Panc1 (cell line): ENCODE measurements around the gene UBE2G2. TPM values are rescaled to one million over a fixed set of nuclear protein-coding genes. Genes with fewer than 3 reads are reported as not detected.

Experiments used
- ATAC-seq: fragments of 200-7000 bp; cut with Tn5 transposase; 2 replicates; pipeline ENCODE4 v1.9.1; 2020; ENCODE audit warnings: mild to moderate bottlenecking, moderate library complexity
- BruUV-seq: library from RNA; stranded (reverse); fragments of 400-500 nt; replicated peaks from 2 replicates; lab custom pipeline; 2021; lab: Mats Ljungman, UMichigan
- CTCF ChIA-PET: fragments of 300-600 bp; sonication (Branson Sonifier 250); formaldehyde crosslinking; loops from one replicate; lab custom pipeline; 2022; ENCODE audit warnings: antibody characterized with exemption; lab: Charles Lee
- POLR2A ChIA-PET: fragments of 300-600 bp; sonication (Branson Sonifier 250); formaldehyde crosslinking; loops from one replicate; lab custom pipeline; 2022; ENCODE audit warnings: antibody characterized with exemption; lab: Charles Lee
- DNase-seq: peaks from one replicate; pipeline ENCODE4 v3.0.0-alpha.2; 2010; ENCODE audit warnings: low read depth, low spot score
- H3K27ac ChIP-seq: 2 replicates; pipeline ENCODE4 v1.5.1; 2011; ENCODE audit warnings: mild to moderate bottlenecking, low read length, inconsistent platforms
- H3K27me3 ChIP-seq: fragments of 200-500 bp; sonication (Bioruptor generic); 2 replicates; pipeline ENCODE4 v1.6.0; 2014; ENCODE audit warnings: low read length, inconsistent platforms; ENCODE audit not compliant: control insufficient read depth, insufficient read depth
- H3K36me3 ChIP-seq: fragments of 200-500 bp; sonication (Bioruptor generic); 2 replicates; pipeline ENCODE4 v1.5.1; 2014; ENCODE audit warnings: inconsistent platforms, mild to moderate bottlenecking, low read length, moderate library complexity; ENCODE audit not compliant: control insufficient read depth, insufficient read depth
- H3K4me1 ChIP-seq: 2 replicates; pipeline ENCODE4 v1.5.1; 2011; ENCODE audit warnings: inconsistent platforms, mild to moderate bottlenecking, low read length, moderate library complexity; ENCODE audit not compliant: control insufficient read depth, insufficient read depth
- H3K4me3 ChIP-seq, 2 experiments: 2 replicates each; pipeline ENCODE4 v1.5.1; 2011 to 2012; ENCODE audit warnings: low read depth in 2 of 2, low read length in 2 of 2, mild to moderate bottlenecking in 2 of 2, inconsistent platforms in 1 of 2, moderate library complexity in 1 of 2
- H3K9me3 ChIP-seq: fragments of 200-500 bp; sonication (Bioruptor generic); 2 replicates; pipeline ENCODE4 v1.5.1; 2014; ENCODE audit warnings: low read depth, mild to moderate bottlenecking, inconsistent platforms, low read length, moderate library complexity; ENCODE audit not compliant: control insufficient read depth, insufficient read depth
- CTCF ChIP-seq: fragments of 450-650 bp; IDR thresholded peaks from 2 replicates; pipeline ENCODE4 v1.5.1; 2017; ENCODE audit warnings: mild to moderate bottlenecking
- POLR2AphosphoS5 ChIP-seq: IDR thresholded peaks from 2 replicates; pipeline ENCODE4 v1.6.1; 2012; ENCODE audit warnings: mild to moderate bottlenecking, low read depth, low read length, moderate library complexity
- SIN3A ChIP-seq: IDR thresholded peaks from 2 replicates; pipeline ENCODE4 v1.6.1; 2012; ENCODE audit warnings: low read depth, mild to moderate bottlenecking, low read length, moderate library complexity, borderline replicate concordance; ENCODE audit not compliant: insufficient read depth
- TCF7L2 ChIP-seq: IDR thresholded peaks from 2 replicates; pipeline ENCODE4 v1.6.1; 2011; ENCODE audit warnings: mild to moderate bottlenecking, low read depth, low read length, inconsistent platforms
- in situ Hi-C: cut with HindIII; loops from 2 replicates; pipeline ENCODE4 v1.10.0; 2016; ENCODE audit warnings: low sequenced_read_pairs, low pct_unique_long_range_greater_than_20kb
- intact Hi-C: fragments of 100-400 bp; cut with micrococcal nuclease; formaldehyde crosslinking; loops from one replicate; pipeline ENCODE4 v1.10.0; 2022; ENCODE audit not compliant: unreplicated experiment
- total RNA-seq: library from RNA; stranded (reverse); gene quantifications from one replicate; pipeline ENCODE4 v1.2.1, GENCODE V29; 2021; ENCODE audit not compliant: unreplicated experiment
- TF ChIP-seq, protein P1 (sequence below), 2 experiments: IDR thresholded peaks; 2 replicates each; pipeline ENCODE4 v1.6.1; 2011 to 2012; ENCODE audit warnings: low read depth in 2 of 2, control low read depth in 1 of 2, low read length in 1 of 2, mild to moderate bottlenecking in 1 of 2, moderate library complexity in 1 of 2; ENCODE audit not compliant: insufficient read depth in 1 of 2

Gene UBE2G2
- total RNA-seq, 1 experiment from 2014 or later = 77.4 TPM

GRCh38 chr21:44732263-44732662, 69.4 kb downstream of the UBE2G2 start:
- POLR2A ChIA-PET = no interaction called here
- in situ Hi-C loops = no loop called here

DNA sequence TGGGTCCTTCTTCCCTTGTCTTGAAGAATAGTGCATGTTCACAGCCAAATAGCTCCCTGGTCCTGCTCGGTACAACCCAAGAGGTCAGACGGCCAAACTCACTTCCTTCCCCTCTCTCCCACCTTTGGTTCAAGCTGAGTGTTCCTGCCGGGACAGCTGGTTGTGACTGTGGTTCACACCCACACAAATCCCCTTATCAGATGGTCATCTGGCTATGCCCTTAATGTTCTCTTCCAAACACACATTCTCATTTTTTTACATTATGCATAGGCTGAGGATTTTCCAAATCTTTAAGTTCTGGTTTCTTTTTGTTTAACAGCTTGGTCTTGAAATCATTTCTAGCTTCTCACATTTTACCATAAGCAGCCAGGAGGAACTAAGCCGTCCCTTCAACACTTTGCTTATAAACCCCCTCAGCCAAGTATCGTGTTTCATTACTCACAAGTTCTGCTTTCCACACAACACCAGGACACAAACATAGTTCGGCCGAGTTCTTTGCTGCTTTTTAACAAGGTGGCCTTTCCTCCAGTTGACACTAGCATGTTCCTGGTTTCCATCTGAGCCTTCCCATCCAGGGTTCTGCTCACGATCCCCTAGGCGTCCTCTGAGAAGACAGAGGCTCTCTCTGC, 70.6 kb downstream of the UBE2G2 start:
- H3K9me3 ChIP-seq = no peaks in the 10 kb centered on the region
- no peak overlapping the region for H3K27ac ChIP-seq
- H3K4me1 ChIP-seq = no peaks in the 10 kb centered on the region
- H3K4me3 ChIP-seq = no peak overlapping the region
- POLR2A ChIA-PET = no interaction called here
- no peak for DNase-seq
- ATAC-seq = no peak
- in situ Hi-C loops = no loop called here
- H3K36me3 ChIP-seq = no peaks in the 10 kb centered on the region
- intact Hi-C loops = no loop called here
- CTCF ChIA-PET = no interaction called here
- no peak for TF ChIP-seq CTCF
- no peak for TF ChIP-seq SIN3A
- TF ChIP-seq, protein P1, sequence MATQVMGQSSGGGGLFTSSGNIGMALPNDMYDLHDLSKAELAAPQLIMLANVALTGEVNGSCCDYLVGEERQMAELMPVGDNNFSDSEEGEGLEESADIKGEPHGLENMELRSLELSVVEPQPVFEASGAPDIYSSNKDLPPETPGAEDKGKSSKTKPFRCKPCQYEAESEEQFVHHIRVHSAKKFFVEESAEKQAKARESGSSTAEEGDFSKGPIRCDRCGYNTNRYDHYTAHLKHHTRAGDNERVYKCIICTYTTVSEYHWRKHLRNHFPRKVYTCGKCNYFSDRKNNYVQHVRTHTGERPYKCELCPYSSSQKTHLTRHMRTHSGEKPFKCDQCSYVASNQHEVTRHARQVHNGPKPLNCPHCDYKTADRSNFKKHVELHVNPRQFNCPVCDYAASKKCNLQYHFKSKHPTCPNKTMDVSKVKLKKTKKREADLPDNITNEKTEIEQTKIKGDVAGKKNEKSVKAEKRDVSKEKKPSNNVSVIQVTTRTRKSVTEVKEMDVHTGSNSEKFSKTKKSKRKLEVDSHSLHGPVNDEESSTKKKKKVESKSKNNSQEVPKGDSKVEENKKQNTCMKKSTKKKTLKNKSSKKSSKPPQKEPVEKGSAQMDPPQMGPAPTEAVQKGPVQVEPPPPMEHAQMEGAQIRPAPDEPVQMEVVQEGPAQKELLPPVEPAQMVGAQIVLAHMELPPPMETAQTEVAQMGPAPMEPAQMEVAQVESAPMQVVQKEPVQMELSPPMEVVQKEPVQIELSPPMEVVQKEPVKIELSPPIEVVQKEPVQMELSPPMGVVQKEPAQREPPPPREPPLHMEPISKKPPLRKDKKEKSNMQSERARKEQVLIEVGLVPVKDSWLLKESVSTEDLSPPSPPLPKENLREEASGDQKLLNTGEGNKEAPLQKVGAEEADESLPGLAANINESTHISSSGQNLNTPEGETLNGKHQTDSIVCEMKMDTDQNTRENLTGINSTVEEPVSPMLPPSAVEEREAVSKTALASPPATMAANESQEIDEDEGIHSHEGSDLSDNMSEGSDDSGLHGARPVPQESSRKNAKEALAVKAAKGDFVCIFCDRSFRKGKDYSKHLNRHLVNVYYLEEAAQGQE (IDR thresholded peaks at IDR 0.05; ENCODE audit: insufficient read depth in 1 of 2, low read depth in 2 of 2, low read length in 1 of 2) = no peak
- TF ChIP-seq TCF7L2 = no peak
- TF ChIP-seq POLR2AphosphoS5 = no peak
- BruUV-seq = no TSS peak
- no peaks in the 10 kb centered on the region for H3K27me3 ChIP-seq

More at GRCh38 chr21:44732263-44732662, 69.4 kb downstream of the UBE2G2 start:
- H3K9me3 ChIP-seq = no peaks in the 10 kb centered on the region
- CTCF ChIA-PET = no interaction called here
- H3K36me3 ChIP-seq = no peaks in the 10 kb centered on the region
- no peak overlapping the region for H3K4me3 ChIP-seq
- no peak for TF ChIP-seq POLR2AphosphoS5
- TF ChIP-seq SIN3A = no peak
- TF ChIP-seq, protein P1 (IDR thresholded peaks at IDR 0.05; ENCODE audit: insufficient read depth in 1 of 2, low read depth in 2 of 2, low read length in 1 of 2) = no peak
- no peak for TF ChIP-seq CTCF
- no peak for TF ChIP-seq TCF7L2
- no peak for DNase-seq
- no peak for ATAC-seq
- no peaks in the 10 kb centered on the region for H3K27me3 ChIP-seq
- no peak overlapping the region for H3K27ac ChIP-seq
- intact Hi-C loops = no loop called here
- BruUV-seq = no TSS peak
- no peaks in the 10 kb centered on the region for H3K4me1 ChIP-seq
